ENCODE data around the gene CTU2. TPM values are rescaled to one million over a fixed set of nuclear protein-coding genes. Genes with fewer than 3 reads are reported as not detected.
A peak's percentile ranks its signal among the peaks of the same experiment; 100 is the strongest.

CTU2 gene
- total and polyA plus RNA-seq, 7 experiments from 2014 or later: 13.0 to 43.3 (median 26.1) TPM

DNA sequence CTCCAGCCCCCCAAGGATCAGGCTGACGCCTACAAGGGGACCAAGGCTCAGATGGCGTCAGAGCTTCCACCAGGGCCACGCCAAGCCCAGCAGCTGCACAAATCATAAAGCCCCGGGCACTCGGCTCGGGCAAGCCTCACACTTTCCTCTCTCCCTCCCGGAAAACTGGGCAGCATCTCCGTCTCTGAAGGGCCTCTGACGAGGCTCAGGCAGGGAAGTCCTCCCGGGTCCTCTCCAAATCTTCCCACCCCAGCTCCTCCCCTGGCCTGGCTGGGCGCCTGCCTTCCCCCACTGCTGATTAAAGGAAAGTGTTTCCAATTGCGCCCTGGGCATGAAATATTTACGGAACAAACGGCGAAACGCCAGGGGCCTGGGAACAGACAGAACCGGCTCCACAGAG lies 40.2 kb downstream of the CTU2 start:
- H3K27me3 ChIP-seq (ENCODE audit: control insufficient read depth in 2 of 2, insufficient read depth in 2 of 2, low read length in 2 of 2): no peaks in the 10 kb centered on the region
- H3K4me3 ChIP-seq (ENCODE audit: low read length): no peak overlapping the region
- H3K4me1 ChIP-seq (ENCODE audit: control insufficient read depth in 2 of 2, insufficient read depth in 2 of 2, low read length in 2 of 2): peaks cover 22 to 31% of the 10 kb centered on the region in 2 donors
- no peaks in the 10 kb centered on the region for H3K36me3 Mint-ChIP-seq
- ATAC-seq (no peak), DNase-seq (no peak)
- CTCF ChIA-PET: interaction anchor here (1.0 to 2.1 kb wide), 5 partner anchors 9 to 40 kb away, joined by 3 to 12 read pairs (median 10); no protein-coding TSS in a partner anchor
- POLR2A ChIA-PET: interaction anchor here (1.0 to 3.5 kb wide), 6 partner anchors 9 to 114 kb away, joined by 4 to 29 read pairs (median 5); no protein-coding TSS in a partner anchor
- intact Hi-C loops (cut with micrococcal nuclease): no loop called here
- no peak overlapping the region for H3K27ac ChIP-seq (ENCODE audit: low read depth, low read length)
- no peaks in the 10 kb centered on the region for H3K27me3 Mint-ChIP-seq
- H3K4me1 Mint-ChIP-seq: peaks cover 9 to 27% (median 17%) of the 10 kb centered on the region in 7 donors
- peak overlapping the region in 4 of 10 donors; percentile 21 to 73 (median 56) for H3K4me3 Mint-ChIP-seq
- no peaks in the 10 kb centered on the region for H3K9me3 Mint-ChIP-seq
- no peaks in the 10 kb centered on the region for H3K9me3 ChIP-seq (ENCODE audit: control insufficient read depth in 2 of 3, low read length in 3 of 3)
- peaks cover 0 to 6% (median 0%) of the 10 kb centered on the region in 3 experiments for H3K36me3 ChIP-seq (ENCODE audit: control insufficient read depth in 2 of 3, insufficient read depth in 3 of 3, low read length in 3 of 3)
- H3K27ac Mint-ChIP-seq: peak overlapping the region in 5 of 9 donors; percentile 51 to 90 (median 77)

DNA sequence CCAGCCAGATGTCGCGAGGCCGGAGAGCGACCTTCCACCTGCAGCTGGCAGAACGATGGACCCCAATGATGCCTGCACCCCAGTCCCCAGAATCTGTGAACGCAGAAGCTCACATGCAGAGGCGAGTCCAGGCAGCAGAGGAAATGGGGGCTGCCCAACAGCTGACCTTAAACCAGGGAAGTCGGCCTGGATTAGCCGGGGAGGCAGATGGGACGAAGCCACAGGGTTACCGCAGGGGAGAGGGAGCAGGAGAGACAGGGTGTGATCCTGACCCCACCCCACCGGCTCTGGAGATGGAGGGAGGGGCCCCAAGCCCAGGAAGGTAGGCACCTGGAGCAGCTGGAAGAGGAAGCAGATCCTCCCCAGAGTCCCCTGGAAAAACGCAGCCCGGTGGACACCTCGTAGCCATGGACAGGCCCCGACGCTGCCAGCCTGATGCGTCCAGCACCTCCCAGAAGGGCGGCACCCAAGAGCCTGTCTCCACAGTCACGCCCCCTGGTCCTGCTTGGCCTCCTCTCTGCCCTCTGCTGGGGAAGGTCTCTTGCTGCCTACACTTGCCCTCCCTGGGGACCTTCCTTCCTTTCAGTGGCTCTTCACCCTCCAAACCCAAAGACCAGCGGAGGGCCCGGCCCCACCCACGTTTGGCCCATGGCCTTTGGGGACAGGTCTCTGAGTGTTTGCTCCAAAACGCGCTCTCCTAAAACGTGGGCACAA lies 41.4 kb downstream of the CTU2 start:
- H3K4me1 Mint-ChIP-seq: peaks cover 9 to 27% (median 17%) of the 10 kb centered on the region in 7 donors
- no peaks in the 10 kb centered on the region for H3K9me3 Mint-ChIP-seq
- no peaks in the 10 kb centered on the region for H3K27me3 Mint-ChIP-seq
- DNase-seq (no peak), ATAC-seq (peak; percentile 71)
- peaks cover 22 to 31% of the 10 kb centered on the region in 2 donors for H3K4me1 ChIP-seq (ENCODE audit: control insufficient read depth in 2 of 2, insufficient read depth in 2 of 2, low read length in 2 of 2)
- no peaks in the 10 kb centered on the region for H3K36me3 ChIP-seq (ENCODE audit: control insufficient read depth in 2 of 3, insufficient read depth in 3 of 3, low read length in 3 of 3)
- no peaks in the 10 kb centered on the region for H3K9me3 ChIP-seq (ENCODE audit: control insufficient read depth in 2 of 3, low read length in 3 of 3)
- no peak overlapping the region for H3K4me3 ChIP-seq (ENCODE audit: low read length)
- CTCF ChIA-PET: interaction anchor here (0.6 to 0.7 kb wide), 2 partner anchors 10 to 309 kb away, joined by 3 to 4 read pairs; no protein-coding TSS in a partner anchor
- intact Hi-C loops (cut with micrococcal nuclease): no loop called here
- peak overlapping the region in 1 of 10 donors; percentile 21 for H3K4me3 Mint-ChIP-seq
- no peaks in the 10 kb centered on the region for H3K27me3 ChIP-seq (ENCODE audit: control insufficient read depth in 2 of 2, insufficient read depth in 2 of 2, low read length in 2 of 2)
- POLR2A ChIA-PET: interaction anchor here (1.0 to 3.5 kb wide), 2 partner anchors 34 to 64 kb away, joined by 3 to 29 read pairs; partner anchors contain the start of gene APRT
- H3K36me3 Mint-ChIP-seq: no peaks in the 10 kb centered on the region
- no peak overlapping the region for H3K27ac ChIP-seq (ENCODE audit: low read depth, low read length)
- H3K27ac Mint-ChIP-seq: peak overlapping the region in 4 of 9 donors; percentile 33 to 77 (median 46)

DNA sequence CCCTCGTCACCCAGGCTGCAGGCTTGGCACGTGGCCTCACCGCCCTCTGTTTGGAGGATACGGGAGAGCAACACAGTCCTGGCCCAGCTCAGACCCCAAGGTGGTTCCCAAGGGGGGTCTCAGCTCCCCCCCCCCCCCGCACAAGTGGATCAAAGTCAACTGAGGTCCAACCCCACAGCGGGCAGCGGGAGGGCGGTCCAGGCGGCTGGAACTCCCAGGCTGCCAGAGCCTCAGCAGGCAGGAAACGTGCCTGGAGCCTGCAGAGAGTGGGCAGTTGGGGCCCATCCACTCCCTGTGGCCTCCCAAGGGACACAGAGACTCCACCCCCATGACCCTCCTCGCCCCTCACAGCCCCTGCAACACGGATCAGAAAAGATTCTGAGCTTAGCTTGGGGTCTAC lies 42.1 kb downstream of the CTU2 start:
- Histone ChIP-seq H3K27me3 (ENCODE audit: control insufficient read depth in 2 of 2, insufficient read depth in 2 of 2, low read length in 2 of 2) (no peaks in the 10 kb centered on the region), H3K36me3 (ENCODE audit: control insufficient read depth in 2 of 3, insufficient read depth in 3 of 3, low read length in 3 of 3) (no peaks in the 10 kb centered on the region), H3K9me3 (ENCODE audit: control insufficient read depth in 2 of 3, low read length in 3 of 3) (no peaks in the 10 kb centered on the region), H3K4me1 (ENCODE audit: control insufficient read depth in 2 of 2, insufficient read depth in 2 of 2, low read length in 2 of 2) (peaks cover 19 to 27% of the 10 kb centered on the region in 2 donors), H3K27ac (ENCODE audit: low read depth, low read length) (no peak overlapping the region), H3K4me3 (ENCODE audit: low read length) (no peak overlapping the region)
- no peak for ATAC-seq
- no peak overlapping the region for H3K27ac Mint-ChIP-seq
- no peaks in the 10 kb centered on the region for H3K27me3 Mint-ChIP-seq
- intact Hi-C loops (cut with micrococcal nuclease): no loop called here
- H3K9me3 Mint-ChIP-seq: no peaks in the 10 kb centered on the region
- H3K36me3 Mint-ChIP-seq: no peaks in the 10 kb centered on the region
- H3K4me1 Mint-ChIP-seq: peaks cover 9 to 26% (median 17%) of the 10 kb centered on the region in 7 donors
- CTCF ChIA-PET: interaction anchor here (1.0 kb wide), 1 partner anchor 33 kb away, joined by 3 read pairs; no protein-coding TSS in a partner anchor
- no peak for DNase-seq
- POLR2A ChIA-PET: interaction anchor here (1.0 kb wide), 1 partner anchor 64 kb away, joined by 3 read pairs; the partner anchor contains the start of gene APRT
- H3K4me3 Mint-ChIP-seq: no peak overlapping the region

DNA sequence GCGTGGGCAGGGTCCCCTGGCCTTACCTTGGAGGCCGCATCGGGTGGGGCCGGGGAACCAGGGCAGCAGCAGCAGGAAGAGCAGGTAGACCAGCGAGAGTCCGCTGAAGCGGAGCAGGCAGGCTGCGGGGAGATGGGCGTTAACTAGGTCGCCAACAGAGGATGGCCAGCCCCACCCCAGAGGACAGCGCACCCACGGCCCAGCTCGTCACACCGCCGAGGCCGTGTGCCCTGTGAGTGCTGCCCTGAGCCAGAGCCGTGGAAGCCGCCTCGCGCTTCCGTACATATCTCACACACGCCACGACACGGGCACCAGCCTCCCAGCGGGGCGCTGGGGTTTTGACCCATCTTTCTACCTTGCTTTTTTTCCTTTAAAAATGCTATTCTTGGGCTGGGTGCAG lies 43.1 kb downstream of the CTU2 start:
- Mint-ChIP-seq H3K4me3 (no peak overlapping the region), H3K27ac (peak overlapping the region in 1 of 9 donors; percentile 43), H3K36me3 (no peaks in the 10 kb centered on the region), H3K9me3 (no peaks in the 10 kb centered on the region), H3K27me3 (no peaks in the 10 kb centered on the region), H3K4me1 (peaks cover 7 to 16% (median 14%) of the 10 kb centered on the region in 7 donors)
- H3K27ac ChIP-seq (ENCODE audit: low read depth, low read length): no peak overlapping the region
- no peaks in the 10 kb centered on the region for H3K9me3 ChIP-seq (ENCODE audit: control insufficient read depth in 2 of 3, low read length in 3 of 3)
- H3K27me3 ChIP-seq (ENCODE audit: control insufficient read depth in 2 of 2, insufficient read depth in 2 of 2, low read length in 2 of 2): no peaks in the 10 kb centered on the region
- no peak for ATAC-seq
- no peak overlapping the region for H3K4me3 ChIP-seq (ENCODE audit: low read length)
- POLR2A ChIA-PET: interaction anchor here (0.6 to 1.5 kb wide), 2 partner anchors 12 to 57 kb away, joined by 3 read pairs; no protein-coding TSS in a partner anchor
- no peak for DNase-seq
- H3K36me3 ChIP-seq (ENCODE audit: control insufficient read depth in 2 of 3, insufficient read depth in 3 of 3, low read length in 3 of 3): no peaks in the 10 kb centered on the region
- H3K4me1 ChIP-seq (ENCODE audit: control insufficient read depth in 2 of 2, insufficient read depth in 2 of 2, low read length in 2 of 2): peaks cover 10 to 17% of the 10 kb centered on the region in 2 donors
- intact Hi-C loops (cut with micrococcal nuclease): no loop called here
- CTCF ChIA-PET: no interaction called here

DNA sequence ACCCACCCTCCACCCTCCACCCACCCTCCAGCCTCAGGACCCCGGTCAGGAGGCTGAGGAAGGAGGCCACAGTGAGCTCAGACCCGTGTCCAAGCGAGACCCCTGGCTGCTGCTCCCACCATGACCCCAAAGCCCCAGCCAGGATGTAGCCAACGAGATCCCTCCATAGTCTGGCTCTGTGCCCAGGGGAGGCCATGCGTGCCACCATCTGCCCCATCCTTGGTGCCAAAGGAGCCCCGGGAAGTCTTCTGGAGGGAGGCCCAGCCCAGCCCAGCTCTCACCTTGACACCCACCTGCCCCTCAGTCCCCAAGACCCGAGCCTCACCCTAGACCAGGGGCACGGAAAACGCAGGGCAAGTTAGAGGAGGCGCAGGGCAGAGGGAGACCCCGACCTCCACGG lies 44.6 kb downstream of the CTU2 start:
- H3K4me1 ChIP-seq (ENCODE audit: control insufficient read depth in 2 of 2, insufficient read depth in 2 of 2, low read length in 2 of 2): peaks cover 3 to 4% of the 10 kb centered on the region in 2 donors
- ATAC-seq (no peak), DNase-seq (no peak)
- H3K27ac ChIP-seq (ENCODE audit: low read depth, low read length): no peak overlapping the region
- no peak overlapping the region for H3K4me3 ChIP-seq (ENCODE audit: low read length)
- Mint-ChIP-seq H3K4me1 (peaks cover 3 to 11% (median 8%) of the 10 kb centered on the region in 7 donors), H3K9me3 (no peaks in the 10 kb centered on the region), H3K4me3 (no peak overlapping the region), H3K36me3 (no peaks in the 10 kb centered on the region), H3K27me3 (no peaks in the 10 kb centered on the region), H3K27ac (no peak overlapping the region)
- H3K27me3 ChIP-seq (ENCODE audit: control insufficient read depth in 2 of 2, insufficient read depth in 2 of 2, low read length in 2 of 2): no peaks in the 10 kb centered on the region
- H3K9me3 ChIP-seq (ENCODE audit: control insufficient read depth in 2 of 3, low read length in 3 of 3): no peaks in the 10 kb centered on the region
- ChIA-PET CTCF (no interaction called here), POLR2A (interaction anchor here (1.5 kb wide), 2 partner anchors 14 to 31 kb away, joined by 3 to 4 read pairs; no protein-coding TSS in a partner anchor)
- no peaks in the 10 kb centered on the region for H3K36me3 ChIP-seq (ENCODE audit: control insufficient read depth in 2 of 3, insufficient read depth in 3 of 3, low read length in 3 of 3)
- intact Hi-C loops (cut with micrococcal nuclease): no loop called here

DNA sequence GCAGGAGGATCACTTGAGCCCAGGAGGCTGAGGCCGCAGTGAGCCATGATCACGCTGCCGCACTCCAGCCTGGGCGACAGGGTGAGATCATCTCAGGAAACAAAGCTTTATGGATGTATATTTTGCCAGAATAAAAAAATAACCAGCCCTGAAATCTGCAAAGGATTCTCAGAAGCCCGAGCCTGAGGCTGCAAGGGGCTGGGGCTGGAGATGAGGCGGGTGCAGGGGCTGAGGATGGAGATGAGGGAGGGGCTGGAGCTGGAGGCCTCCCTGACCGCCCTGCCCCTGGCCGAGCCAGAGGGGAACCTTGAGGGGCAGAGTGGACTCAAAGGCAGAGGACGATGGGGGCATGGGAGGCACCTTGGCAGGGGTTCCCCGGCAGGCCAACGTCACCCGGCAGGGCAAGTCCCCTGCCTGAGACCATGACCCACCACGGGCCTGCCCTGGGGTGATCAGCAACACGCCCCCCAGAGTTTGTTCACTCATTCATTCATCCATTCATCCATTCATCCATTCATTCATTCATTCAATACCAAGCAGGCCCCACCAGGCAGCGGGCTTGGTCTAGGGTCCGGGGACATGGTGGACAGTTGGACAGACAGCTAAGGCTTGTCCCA lies 46.2 kb downstream of the CTU2 start:
- Mint-ChIP-seq H3K9me3 (no peaks in the 10 kb centered on the region), H3K4me1 (peaks cover 0 to 9% (median 2%) of the 10 kb centered on the region in 7 donors), H3K36me3 (no peaks in the 10 kb centered on the region), H3K4me3 (no peak overlapping the region), H3K27me3 (no peaks in the 10 kb centered on the region), H3K27ac (peak overlapping the region in 1 of 9 donors; percentile 31)
- ChIA-PET POLR2A (no interaction called here), CTCF (no interaction called here)
- no peak for DNase-seq
- Histone ChIP-seq H3K9me3 (ENCODE audit: control insufficient read depth in 2 of 3, low read length in 3 of 3) (no peaks in the 10 kb centered on the region), H3K4me1 (ENCODE audit: control insufficient read depth in 2 of 2, insufficient read depth in 2 of 2, low read length in 2 of 2) (no peaks in the 10 kb centered on the region), H3K27ac (ENCODE audit: low read depth, low read length) (no peak overlapping the region), H3K27me3 (ENCODE audit: control insufficient read depth in 2 of 2, insufficient read depth in 2 of 2, low read length in 2 of 2) (no peaks in the 10 kb centered on the region), H3K4me3 (ENCODE audit: low read length) (no peak overlapping the region), H3K36me3 (ENCODE audit: control insufficient read depth in 2 of 3, insufficient read depth in 3 of 3, low read length in 3 of 3) (no peaks in the 10 kb centered on the region)
- intact Hi-C loops (cut with micrococcal nuclease): no loop called here
- no peak for ATAC-seq

Measured in naive thymus-derived CD4-positive, alpha-beta T cell (primary cell).